Uterus (tissue), 2 donors: ENCODE results near the gene MACROH2A2.

Experiments
- CTCF ChIP-seq, 4 experiments: fragments of 200-600 bp in 2 of 4; fragments of 450-650 bp in 2 of 4; sonication (generic) in 2 of 4; IDR thresholded peaks; one replicate each; pipeline ENCODE4 v1.5.1; 2016 to 2019; ENCODE audit warnings: antibody characterized with exemption in 4 of 4, mild to moderate bottlenecking in 2 of 4, moderate library complexity in 1 of 4
- POLR2A ChIP-seq, 2 donors: fragments of 450-650 bp; IDR thresholded peaks; one replicate each; pipeline ENCODE4 v1.6.1; 2016; ENCODE audit warnings: antibody characterized with exemption in 2 of 2, mild to moderate bottlenecking in 1 of 2, moderate library complexity in 1 of 2

GRCh38 chr10:70057306-70057705, 4.7 kb downstream of the MACROH2A2 start:
- TF ChIP-seq CTCF (IDR thresholded peaks at IDR 0.05), result no peak
- no peak for TF ChIP-seq POLR2A (IDR thresholded peaks at IDR 0.05)
